NCI-H2196 (cell line): ENCODE measurements around the gene ZDHHC9.

Source experiments
- DNase-seq: peaks from one replicate; lab custom pipeline; 2025; ENCODE audit not compliant: unreplicated experiment; lab: John Stamatoyannopoulos, UW

The ZDHHC9 gene

DNA sequence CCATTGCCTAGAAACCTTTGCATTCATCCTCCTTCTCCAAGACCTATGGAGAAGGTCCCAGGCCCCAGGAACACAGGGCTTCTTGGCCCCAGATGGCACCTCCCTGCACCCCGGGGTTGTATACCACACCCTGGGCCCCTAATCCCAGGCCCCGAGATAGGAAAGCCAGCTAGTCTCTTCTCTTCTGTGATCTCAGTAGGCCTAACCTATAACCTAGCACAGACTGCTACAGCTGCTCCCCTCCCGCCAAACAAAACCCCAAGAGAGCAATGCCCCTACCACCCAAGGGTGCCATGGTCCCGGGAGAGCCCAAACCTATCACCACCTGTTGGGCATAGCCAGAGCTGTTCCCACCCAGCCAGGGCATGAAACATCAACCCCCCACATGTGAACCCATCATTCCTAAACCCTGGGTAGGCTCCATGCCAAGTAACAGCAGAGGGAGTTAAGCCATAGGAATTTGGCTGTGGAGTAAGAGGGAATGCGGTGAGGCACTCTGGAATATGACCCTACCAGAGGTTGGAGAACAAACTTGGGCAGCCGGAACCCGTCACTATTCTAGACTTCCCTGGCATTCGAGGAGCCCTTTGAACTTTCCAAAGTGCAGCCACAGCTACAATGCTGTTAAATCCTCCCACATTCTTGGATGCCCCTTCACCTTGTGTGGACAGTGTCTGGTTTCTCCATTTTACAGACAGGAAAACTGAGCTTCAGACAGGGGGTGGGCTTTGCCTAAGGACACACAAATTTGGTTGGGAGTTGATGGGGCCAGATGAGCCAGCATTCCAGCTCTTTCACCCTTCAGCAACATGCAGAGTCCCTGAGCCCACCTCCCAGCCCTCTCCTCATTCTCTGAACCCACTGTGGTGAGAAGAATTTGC is 74.9 kb downstream of the ZDHHC9 start:
- no peak for DNase-seq

DNA sequence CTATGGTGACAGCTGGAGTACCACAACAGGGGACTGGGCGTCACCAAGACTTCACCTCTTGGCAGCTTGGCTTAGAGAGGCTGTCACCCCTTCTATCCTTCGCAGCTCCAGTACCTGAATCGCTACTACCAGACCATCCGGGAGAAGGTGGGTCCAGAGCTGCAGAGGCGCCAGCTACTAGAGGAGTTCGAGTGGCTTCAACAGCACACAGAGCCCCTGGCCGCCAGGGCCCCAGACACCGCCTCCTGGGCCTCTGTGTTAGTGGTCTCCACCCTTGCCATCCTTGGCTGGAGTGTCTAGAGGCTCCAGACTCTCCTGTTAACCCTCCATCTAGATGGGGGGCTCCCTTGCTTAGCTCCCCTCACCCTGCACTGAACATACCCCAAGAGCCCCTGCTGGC is 75.5 kb downstream of the ZDHHC9 start:
- DNase-seq = no peak

DNA sequence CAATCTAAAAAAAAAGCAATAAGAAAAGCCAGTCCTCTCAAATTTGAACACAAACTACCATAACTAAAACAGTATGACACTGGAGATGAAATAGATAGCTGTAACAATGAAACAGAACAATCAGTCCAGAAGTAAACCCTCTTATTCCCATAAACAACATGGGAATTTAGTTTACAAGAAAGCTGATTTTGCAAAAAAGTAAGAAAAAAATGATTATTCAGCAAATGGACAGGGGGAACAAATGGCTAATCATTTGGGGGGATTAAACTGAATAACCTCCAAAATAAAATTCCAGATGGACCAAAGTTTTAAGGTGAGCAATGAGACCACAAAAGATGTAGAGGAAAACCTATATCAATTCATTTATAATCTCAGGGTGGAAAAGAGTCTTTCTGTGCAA is 80.0 kb downstream of the ZDHHC9 start:
- DNase-seq = no peak

DNA sequence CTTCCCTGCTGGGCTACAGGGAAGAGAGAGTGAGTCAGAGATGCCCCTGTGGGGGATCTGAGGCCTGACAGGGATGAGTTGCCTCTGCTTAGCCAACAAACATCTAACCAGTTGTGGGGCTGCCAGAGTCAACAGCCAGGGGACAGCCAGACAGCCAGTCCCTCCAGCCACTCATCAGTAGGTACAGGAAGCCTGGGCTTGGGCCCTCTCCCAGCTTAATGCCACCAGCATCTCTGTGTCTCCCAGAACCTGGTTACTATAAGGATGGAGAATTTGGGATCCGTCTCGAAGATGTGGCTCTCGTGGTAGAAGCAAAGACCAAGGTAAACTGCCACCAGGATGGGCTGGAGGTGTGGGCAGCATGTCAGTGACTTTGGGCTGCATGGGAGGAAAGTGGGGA is 81.2 kb downstream of the ZDHHC9 start:
- DNase-seq = no peak

DNA sequence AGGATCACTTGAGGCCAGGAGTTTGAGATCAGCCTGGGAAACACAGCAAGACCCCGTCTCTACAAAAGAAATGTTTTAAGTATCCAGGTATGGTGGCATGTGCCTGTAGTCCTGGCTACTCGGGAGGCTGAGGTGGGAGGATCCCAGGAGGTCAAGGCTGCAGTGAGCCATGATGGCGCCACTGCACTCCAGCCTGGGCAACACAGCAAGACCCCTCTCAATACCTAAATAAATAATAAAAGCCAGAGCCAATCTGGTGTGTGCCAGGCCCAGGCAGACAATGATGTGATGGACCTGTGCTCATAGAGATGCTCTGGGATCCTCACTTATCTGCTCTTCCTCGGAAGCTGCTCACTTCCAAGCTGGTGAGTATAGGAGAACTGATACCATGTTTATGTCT is 82.1 kb downstream of the ZDHHC9 start:
- no peak for DNase-seq

DNA sequence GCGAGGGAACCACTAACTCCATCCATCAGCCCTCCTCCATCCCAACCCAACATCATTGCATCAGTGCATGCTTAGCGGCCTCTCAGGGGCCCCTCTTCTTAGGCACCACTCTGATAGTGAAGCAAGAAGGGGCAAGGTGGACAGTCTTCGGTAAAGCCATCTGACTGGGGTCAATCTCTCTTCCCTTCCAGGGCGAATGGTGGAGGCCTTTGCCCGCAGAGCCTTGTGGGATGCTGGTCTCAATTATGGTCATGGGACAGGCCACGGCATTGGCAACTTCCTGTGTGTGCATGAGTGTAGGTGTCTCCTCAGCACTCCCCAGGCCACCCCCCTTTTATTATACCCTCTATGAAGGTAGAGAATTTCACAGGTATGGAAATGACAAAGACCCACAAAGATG is 82.7 kb downstream of the ZDHHC9 start:
- no peak for DNase-seq

DNA sequence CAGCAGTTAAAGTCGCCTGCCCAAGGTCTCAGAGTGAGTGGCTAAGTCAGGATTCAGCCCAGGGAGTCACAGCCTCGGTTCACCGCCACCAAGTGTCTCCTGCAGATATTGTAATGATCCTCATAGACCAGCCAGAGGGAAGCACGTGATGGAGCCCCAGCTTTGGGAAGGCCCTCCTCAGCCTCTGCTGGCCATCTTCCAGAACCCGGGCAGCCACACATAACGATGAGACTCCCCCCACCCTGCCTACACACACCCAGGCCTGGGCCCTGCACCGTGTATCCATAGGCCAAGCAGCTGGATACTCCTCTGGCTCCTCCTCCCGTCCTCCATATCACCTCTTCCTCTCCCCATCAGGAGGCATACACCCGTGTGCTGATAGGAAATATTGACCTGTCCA is 83.5 kb downstream of the ZDHHC9 start:
- DNase-seq = no peak

DNA sequence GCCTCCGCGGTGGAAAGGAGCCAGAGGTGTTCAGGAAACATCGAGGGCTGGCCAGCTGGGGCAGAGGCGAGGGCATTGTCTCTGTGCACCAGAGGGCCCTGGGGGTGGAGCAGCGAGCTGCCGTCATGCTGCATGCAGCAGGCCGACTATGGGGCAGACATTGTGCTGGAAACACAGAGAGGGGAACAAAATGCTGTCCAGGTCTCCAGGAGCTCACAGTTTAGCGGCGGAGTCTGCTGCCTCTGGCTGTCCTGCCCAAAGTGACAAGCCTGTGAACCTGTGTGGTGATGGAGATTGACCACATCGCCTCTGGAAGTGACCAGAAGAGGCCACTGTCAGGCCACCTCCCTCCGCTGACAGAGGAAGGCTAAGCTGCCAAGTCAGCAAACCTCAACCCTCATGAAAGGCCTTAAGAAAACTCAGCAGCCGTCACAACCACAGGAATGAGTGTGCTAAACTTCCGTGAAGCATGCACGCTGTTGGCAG is 84.1 kb downstream of the ZDHHC9 start:
- no peak for DNase-seq

DNA sequence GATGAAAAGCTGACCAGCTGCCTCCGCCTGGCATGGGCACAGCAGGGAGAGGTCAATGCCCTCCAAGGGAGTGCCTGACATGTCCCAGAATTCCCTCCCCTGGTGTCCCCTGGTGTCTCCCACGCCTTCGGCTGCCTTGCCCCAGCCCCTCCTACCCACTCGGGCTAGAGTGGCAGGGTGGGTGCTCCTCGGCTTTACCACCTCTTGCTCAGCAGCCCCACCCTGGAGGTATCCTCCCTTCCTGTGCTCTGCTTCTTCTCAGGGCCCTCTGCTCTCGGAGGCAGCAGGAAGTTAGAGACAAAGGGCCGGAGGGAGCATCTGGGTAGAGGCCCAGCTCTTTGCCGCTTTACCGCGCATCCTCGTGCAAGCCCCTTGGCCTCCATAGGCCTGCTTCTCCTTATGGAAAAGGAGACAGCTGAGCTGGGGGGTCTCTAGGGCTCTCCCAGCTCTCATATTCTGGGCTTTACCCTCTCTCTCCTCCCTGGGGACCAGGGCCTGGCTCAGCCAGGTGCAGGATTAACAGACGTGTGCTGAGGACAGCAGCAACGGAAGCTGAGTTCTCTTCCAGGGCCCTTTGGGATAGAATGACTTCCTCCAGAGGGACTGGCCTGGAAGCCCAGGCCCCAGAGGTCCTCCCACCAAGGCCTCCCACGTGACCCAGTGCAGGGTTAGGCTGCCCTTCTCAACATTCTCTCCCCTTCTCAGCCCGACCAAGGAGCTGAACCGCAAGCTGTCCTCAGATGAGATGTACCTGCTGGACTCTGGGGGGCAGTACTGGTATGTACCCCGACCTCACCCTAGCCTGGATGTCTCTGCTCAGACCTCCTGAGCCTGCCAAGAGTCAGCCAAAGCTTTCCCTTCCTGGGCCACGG is 87.7 kb downstream of the ZDHHC9 start:
- DNase-seq = no peak

DNA sequence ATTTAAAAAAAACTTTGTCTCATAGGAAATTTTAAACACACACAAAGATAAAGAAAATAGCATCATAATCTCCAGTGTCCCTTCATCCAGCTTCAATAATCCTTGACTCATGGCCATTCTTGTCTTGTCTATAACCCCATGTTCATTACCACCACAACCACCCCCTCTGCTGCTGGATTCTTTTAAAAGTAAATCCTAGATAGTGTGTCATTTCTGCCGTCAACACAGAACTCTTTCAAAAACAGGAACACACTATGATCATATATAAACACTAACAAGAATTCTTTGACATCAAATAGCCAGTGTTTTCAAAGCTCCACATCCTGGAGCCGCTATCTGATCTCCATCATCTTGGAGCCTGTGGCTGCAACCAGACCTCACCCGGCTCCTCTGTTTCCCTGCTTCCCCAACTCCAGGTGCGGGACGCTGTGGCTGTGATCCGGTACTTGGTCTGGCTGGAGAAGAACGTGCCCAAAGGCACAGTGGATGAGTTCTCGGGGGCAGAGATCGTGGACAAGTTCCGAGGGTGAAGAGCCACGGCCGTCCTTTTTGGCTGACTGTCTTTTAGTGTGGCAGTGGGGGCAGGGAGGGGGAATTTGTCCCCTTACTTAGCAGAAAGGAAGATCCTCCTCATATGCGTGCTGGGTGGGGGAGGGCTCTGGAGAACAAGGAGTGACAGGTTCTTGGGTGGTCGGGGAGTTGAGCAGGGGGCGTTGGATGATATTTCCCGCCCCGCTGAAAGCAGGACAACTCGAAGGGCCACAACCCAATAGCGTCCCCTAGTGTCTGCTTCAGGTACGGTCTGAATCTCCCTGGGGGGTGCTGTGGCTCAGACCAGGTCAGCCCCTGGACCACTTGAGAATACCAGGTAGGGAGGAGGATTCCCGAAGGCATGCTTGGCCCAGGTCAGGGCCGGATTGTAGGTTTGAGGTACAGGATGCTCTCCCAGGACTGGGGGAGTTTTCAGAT is 89.3 kb downstream of the ZDHHC9 start:
- DNase-seq = no peak
